Islet precursor cell (in vitro differentiated cells): ENCODE data around the gene MOV10L1.
A peak's percentile ranks its signal among the peaks of the same experiment; 100 is the strongest.
"Not testable (repeated sequence)": the region's sequence is repeated elsewhere in the genome, so short reads cannot be mapped to it uniquely, and the experiment has no call there.

ENCODE experiments used
- DNase-seq: peaks from one replicate; pipeline ENCODE4 v3.0.0-alpha.2; 2018

Gene MOV10L1

DNA sequence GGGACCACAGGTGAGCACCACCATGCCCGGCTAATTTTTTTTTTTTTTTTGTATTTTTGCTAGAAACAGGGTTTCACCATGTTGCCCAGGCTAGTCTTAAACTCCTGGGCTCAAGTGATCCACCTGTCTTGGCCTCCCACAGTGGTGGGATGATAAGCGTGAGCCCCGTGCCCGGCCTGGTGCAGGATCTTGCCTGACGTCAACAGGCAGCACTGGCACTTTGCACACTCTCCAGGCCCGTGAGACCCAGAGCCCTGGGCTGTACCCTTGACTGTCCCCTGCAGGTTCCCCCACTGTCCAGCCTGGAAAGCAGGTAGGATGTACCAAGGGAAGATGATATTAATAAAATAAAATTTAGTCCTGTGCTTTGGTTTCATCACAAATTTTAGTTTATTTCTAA, 51.7 kb downstream of the MOV10L1 start:
- no peak for DNase-seq

DNA sequence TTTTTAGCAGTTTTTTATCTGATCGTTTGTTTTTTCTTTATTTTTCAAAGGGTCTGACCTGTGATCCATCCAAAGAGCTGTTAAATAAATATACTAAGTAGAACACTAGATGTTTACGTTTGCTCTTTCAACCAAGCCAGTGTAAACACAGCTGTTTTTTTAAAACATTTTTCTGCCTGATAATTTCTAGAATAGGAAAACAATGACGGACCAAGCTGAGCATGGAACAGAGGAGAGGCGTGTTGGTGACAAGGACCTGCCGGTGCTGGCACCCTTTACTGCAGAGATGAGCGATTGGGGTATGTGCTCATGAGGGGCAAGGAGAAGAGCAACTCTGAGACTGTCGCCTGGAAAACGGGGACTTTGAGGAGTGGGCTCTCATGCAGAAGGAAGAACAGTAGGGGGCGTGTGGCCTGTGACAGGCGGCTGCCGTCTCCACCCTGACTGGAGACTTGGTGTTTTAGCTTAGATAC, 52.1 kb downstream of the MOV10L1 start:
- DNase-seq, result no peak

DNA sequence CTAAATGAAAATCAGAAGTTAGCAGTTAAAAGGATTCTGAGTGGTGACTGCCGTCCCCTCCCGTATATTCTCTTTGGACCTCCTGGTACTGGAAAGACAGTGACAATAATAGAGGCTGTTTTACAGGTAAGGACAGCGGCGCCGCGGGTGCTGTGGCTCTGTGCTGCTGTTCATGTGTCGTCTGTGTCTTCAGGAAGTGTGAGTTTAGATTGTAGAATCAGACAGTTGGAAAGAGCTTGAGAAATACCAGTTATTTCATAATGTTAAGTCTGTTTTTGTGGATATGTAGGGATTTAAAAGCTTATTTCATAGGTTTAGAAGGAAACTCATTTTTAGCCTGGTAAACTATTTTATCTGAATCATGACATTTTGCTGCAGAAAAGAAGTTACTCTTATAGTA, 53.3 kb downstream of the MOV10L1 start:
- no peak for DNase-seq

- no peak for DNase-seq
Measured at GRCh38 chr22:50144005-50144614, 54.3 kb downstream of the MOV10L1 start.

GRCh38 chr22:50145721-50146438, 56.1 kb downstream of the MOV10L1 start:
- no peak for DNase-seq

GRCh38 chr22:50146439-50147238, 56.8 kb downstream of the MOV10L1 start:
- no peak for DNase-seq

DNA sequence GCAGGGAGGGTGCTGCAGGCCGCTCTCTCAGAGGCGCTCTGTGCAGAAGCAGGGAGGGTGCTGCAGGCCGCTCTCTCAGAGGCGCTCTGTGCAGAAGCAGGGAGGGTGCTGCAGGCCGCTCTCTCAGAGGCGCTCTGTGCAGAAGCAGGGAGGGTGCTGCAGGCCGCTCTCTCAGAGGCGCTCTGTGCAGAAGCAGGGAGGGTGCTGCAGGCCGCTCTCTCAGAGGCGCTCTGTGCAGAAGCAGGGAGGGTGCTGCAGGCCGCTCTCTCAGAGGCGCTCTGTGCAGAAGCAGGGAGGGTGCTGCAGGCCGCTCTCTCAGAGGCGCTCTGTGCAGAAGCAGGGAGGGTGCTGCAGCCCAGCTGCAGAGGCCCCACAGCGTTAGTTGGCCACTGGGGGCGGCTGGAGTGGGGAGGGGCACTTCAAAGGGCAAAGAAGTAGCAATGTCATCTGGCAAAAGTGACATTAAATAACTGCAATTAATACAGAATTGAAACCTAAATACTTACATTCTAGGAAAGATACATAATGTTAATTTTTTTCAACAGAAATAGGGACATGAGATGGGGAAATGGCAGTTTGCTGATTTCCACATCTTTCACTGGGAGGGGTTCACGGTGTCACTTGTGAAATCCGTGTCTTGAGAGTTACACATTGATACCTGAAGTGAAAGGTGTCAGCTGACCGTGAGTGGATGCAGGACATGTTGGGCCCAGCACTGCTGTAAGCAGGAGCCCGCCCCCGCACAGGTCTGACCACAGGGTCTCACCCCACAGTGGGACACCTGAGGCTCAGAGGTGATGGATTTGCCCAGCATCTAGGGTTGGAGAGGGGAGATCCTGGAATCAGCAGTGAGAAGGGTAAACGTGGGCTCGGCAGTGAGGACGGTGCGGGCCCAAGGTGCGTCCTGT, 57.7 kb downstream of the MOV10L1 start:
- DNase-seq, result not testable (repeated sequence)

DNA sequence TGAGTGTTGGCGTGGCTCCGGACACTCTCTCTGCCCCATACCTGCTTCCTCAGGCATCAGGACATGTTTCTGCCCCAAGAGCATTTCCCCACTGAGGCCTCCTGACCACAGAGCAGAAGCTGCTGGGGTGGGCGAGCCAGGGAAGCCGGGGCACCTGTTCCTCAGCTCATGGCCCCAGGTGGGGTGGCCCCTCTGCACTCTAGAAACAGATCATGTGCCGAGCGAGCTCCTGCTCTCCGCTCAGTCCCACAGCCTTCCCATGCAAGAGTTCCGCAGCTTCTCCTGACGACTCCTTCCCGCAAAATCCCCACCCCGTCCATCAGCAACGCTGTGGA, 58.3 kb downstream of the MOV10L1 start:
- no peak for DNase-seq

GRCh38 chr22:50148991-50149721, 59.4 kb downstream of the MOV10L1 start:
- DNase-seq, result peak; percentile 80

DNA sequence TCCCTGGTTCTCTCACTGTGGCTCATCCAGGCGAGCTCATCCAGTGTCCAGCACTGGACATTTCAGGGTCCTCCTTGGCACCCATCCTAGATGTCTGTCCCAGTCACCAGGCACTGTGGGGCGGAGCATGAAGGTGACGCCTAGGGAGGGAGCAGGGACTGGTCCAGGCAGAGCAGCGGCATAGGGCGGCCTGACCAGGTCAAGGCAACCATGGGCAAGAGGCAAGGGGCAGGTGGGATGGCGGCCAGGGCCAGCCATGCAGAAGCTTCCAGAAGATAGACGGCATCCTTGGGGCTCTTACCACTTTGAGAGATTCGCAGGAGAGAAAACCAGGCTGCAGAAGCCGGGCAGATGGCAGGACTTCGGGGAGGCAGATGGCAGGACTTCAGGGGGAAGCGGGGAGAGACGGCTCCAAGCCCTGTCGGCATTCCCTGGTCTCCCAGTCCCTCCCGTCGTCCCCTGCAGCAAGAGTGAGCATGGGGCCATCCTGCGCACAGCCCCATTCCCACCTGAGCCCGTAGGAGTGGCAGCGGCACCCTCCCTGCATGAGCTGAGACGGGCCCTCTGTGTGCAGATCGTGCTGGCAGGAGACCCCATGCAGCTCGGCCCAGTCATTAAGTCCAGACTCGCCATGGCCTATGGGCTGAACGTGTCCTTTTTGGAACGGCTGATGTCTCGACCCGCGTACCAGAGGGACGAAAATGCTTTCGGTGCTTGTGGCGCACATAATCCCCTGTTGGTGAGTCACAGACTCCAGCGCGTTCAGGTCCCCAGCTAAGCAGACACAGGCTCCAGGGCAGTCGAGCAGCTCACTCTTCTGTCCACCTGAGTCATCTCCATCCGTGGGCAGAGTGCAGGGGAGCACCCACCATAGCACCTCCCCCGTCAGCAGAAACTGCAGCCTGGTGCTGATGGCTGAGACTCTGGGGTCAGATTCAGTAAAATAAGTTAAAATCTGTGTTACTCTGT, 60.6 kb downstream of the MOV10L1 start:
- DNase-seq, result peak; percentile 65

DNA sequence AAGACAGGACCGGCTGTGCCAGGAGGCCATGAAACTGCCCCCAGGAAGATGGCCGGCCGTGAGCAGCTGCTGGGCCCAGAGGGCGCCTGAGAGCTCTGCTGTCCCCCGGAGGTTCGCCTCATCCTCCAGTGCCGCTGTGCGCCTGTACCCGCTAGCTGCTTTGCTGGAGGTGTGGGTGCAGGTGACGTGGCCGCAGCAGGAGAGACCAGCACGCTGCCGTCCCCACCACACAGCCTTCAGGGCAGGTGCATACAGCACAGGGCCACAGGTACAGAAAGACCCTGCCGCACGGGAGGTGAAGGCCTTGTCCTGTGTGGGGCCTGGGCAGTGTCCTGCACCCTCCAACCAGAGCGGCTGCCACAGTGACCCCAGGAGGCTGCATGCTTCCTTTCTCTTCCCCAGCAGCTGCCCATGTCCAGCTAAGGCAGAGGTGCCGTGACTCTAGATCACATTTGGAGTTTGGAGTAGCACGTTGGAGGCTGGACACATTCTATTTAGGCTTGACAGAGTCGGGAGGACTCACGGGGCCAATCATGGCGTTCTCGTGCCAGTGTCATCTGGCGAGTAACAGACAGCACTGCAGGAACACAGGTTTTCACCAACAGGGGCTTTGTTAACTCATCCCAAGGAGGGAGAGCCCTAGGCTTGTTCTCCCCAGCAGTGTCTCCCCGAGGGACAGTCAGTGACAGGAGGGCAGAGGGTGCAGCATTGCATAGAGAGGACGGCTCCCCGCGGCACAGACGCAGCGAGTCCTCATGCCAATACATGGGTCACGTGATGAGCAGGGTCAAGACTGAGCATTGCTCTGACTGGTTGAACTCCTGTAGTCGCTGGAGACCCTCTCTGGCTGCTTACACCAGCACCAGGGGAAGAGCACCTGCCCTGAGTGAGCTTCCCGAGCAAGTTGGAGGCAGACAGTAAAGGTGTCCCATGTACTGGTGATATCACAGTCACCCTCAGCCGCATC, 62.0 kb downstream of the MOV10L1 start:
- no peak for DNase-seq

- no peak for DNase-seq
Measured at GRCh38 chr22:50153056-50153755, 63.4 kb downstream of the MOV10L1 start.

DNA sequence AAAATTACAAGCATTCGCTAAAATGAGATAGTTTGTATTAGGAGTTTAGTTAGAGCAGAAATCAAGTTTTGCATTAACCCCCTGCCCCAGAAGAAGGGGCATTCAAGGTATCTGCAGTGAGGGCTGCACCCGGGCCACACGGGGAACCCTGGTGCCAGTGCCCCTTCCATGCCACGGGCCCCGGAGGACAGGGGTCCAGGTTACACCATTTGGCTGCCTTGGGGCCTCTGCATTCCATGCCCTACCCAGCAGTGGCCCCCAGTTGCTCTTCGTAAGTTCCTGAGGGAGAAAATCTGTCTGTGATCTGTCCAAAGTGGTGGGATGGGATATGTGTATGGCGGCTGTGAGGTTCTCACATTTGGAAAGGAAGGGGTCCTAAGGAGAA, 63.9 kb downstream of the MOV10L1 start:
- DNase-seq, result peak; percentile 37

DNA sequence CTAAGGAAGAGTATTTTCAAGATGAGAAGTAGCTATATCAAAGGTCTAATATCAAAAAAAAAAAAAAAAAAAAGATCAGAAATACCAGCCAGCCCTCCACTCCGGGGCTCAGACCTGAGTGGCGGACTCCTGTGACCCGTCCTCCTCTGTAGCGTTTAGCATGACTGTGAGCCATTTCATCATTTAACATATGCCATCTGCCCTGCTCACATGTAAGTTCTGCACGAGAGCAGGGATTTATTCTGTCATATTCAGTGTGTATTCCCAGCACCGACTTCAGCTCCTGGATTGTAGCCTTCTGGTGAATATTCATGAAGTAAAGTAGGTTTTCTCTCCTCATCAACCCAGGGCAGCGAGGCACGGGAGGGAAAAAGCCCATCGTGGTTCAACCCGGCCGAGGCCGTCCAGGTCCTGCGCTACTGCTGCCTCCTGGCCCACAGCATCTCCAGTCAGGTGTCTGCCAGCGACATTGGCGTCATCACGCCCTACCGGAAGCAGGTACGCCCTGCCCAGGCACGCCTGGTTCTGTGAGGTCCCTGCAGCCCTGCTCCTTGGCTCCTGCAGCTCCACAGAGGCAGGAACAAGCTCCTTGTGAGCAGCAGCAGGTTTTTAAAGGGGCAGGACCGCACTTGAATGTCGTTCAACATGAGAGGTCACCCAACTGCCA, 68.0 kb downstream of the MOV10L1 start:
- DNase-seq, result no peak

DNA sequence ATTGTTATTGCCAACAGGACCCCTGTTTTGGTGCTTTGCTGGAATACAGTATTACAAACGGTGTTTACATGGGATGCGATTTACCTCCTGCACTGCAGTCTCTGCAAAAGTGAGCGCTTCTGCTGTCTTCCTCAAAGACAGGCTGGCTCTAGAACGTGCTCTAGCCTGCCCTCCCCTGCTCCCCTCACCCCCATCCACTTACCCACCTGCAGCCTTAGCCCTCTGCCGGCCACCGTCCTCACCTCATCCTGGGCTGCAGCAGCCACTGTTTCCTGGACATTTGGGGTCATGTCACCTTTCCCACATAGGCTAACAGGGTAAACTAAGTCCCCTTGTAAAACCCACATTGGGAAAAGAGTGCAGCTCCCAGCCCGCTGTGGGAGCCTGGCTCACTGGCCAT, 71.1 kb downstream of the MOV10L1 start:
- DNase-seq, result no peak

GRCh38 chr22:50161508-50162390, 71.9 kb downstream of the MOV10L1 start:
- DNase-seq, result no peak

DNA sequence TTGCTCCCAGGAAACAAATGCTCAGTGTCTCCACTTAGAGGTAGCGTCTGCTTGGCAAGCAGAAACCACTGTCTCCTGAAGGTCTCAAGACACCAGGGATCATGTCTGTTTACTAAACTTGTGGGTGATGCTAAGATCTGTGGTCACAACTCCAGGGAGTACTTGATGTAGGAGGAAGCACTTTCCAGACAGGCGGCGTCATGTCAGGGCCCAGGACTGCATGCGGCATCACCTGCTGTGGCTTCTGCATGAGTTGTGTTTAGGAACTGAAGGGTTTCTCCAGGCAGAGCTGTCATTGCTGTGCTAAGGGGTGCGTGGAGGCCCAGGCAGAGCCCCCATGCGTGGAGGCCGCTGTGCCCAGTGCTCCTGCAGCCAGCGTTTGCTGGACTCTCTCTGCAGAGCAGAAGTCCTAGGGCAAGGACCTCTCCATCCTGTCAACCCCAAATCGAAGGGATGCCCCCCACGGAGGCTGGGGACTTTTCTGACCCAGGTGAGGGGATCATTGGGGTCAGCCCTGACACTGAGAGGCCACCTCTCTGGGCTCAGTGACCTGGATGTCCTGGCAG, 72.7 kb downstream of the MOV10L1 start:
- DNase-seq, result no peak
